GM15510 (cell line): Measurements from ENCODE around the gene SF3A2.

Experiments used
- POLR2A ChIP-seq: IDR thresholded peaks from 3 replicates; pipeline ENCODE4 v1.6.1; 2011; ENCODE audit warnings: borderline replicate concordance; ENCODE audit not compliant: insufficient read length; ENCODE audit errors: extremely low read depth

SF3A2 gene

DNA sequence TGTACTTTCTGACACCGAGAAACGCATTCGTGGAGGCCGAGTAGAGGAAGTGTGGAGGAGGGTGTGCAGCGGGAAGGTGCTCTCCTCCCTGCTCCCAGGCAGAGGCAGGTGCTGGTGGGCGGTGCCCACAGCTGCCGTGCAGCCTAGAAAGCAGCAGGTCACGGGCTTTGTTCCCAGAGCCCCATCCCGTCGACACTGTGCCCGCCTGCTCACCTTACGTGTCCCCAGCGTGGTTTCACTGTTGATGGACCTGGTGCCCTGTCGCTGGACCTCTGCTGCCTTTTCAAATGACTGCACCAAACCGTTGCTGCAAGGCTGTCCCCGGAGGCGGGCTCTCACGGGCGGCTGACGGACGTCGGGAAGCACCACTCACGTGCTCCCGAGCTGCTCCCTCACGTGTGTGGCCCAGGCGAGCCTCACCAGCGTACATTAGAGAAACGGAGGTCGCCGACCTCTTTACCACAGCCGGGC is 21.3 kb upstream of the SF3A2 start:
- TF ChIP-seq POLR2A = no peak

- TF ChIP-seq POLR2A = no peak
Measured at GRCh38 chr19:2216361-2217225, 20.0 kb upstream of the SF3A2 start.

DNA sequence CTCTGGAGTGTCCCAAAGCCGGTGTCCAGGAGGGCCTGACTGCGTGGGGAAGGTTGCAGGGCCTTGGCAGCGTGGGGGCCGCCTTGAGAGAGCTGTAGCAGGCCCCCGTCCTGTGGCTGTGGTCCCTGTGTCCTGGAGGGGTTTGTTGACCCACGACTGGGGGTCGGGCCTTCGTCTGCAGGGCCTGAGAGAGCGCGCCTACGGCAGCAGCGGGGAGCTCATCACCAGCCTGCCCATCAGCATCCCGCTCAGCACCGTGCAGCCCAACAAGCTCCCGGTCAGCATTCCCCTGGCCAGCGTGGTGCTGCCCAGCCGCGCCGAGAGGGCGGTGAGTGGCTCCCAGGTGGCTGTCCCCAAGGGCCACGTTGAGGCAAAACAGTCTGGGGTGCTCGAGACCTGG is 19.0 kb upstream of the SF3A2 start:
- TF ChIP-seq POLR2A = no peak

DNA sequence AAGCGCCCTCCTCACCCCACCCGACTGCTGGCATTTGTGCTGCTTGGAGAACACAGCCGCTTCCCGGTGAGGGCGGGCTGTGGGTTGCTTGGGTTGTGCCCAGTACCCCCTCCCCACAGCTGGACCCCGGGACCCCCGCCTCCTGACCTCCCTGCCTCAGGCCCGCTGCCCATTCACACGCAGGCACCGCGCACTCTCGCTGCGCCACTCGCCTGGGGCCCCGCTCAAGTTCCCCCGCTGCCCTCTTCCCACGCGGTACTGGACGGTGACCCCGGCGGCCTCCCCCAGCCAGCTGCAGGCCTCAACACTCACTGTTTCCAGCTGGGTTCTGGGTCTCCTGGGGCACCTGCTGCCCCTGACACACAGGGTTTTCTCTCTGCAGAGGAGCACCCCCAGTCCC is 16.9 kb upstream of the SF3A2 start:
- no peak for TF ChIP-seq POLR2A

- TF ChIP-seq POLR2A = no peak
Measured at GRCh38 chr19:2221250-2221831, 15.3 kb upstream of the SF3A2 start.

GRCh38 chr19:2221918-2222317 is 14.7 kb upstream of the SF3A2 start:
- no peak for TF ChIP-seq POLR2A

- TF ChIP-seq POLR2A = no peak
Measured at GRCh38 chr19:2223391-2223790, 13.2 kb upstream of the SF3A2 start.

DNA sequence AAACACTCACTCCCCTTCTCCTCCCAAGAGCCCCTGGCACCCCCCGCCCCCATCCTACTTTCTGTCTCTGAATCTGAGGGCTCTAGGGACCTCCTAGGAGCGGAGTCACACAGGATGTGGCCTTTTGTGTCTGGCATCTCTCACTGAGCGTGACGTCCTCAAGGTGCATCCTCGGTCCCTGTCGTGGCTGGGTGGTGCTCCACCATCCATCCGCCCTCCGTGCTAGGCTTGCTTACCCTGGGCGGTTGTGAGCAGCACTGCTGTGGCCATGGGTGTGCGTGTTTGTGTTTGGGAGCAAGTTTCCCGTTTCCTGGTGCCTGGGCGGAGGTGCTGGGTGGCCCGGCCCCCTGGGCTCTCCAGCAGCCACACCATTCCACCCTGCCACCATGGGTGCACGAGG is 12.7 kb upstream of the SF3A2 start:
- TF ChIP-seq POLR2A = no peak

- no peak for TF ChIP-seq POLR2A
Measured at GRCh38 chr19:2224754-2225349, 11.8 kb upstream of the SF3A2 start.

GRCh38 chr19:2225415-2226050 is 11.1 kb upstream of the SF3A2 start:
- TF ChIP-seq POLR2A = peak; percentile 2

DNA sequence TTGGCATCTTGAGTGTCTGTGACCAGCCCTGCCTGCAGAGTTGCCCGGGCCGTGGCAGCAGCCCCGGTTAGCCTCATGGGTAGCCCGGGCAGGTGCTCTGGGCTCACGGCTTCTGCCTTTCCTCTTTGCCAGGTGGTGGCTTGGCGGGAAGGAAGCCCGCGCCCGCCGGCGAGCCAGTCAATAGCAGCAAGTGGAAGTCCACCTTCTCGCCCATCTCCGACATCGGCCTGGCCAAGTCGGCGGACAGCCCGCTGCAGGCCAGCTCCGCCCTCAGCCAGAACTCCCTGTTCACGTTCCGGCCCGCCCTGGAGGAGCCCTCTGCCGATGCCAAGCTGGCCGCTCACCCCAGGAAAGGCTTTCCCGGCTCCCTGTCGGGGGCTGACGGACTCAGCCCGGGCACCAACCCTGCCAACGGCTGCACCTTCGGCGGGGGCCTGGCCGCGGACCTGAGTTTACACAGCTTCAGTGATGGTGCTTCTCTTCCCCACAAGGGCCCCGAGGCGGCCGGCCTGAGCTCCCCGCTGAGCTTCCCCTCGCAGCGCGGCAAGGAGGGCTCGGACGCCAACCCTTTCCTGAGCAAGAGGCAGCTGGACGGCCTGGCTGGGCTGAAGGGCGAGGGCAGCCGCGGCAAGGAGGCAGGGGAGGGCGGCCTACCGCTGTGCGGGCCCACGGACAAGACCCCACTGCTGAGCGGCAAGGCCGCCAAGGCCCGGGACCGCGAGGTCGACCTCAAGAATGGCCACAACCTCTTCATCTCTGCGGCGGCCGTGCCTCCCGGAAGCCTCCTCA is 10.4 kb upstream of the SF3A2 start:
- peak; percentile 5 for TF ChIP-seq POLR2A

- TF ChIP-seq POLR2A = no peak
Measured at GRCh38 chr19:2226840-2227360, 9.7 kb upstream of the SF3A2 start.

GRCh38 chr19:2227415-2228156 is 9.0 kb upstream of the SF3A2 start:
- no peak for TF ChIP-seq POLR2A
